H1 (cell line): Measurements from ENCODE around the gene ZNF488. TPM values are rescaled to one million over a fixed set of nuclear protein-coding genes. Genes with fewer than 3 reads are reported as not detected.

Experiments
- CTCF ChIA-PET: fragments of 300-600 bp; sonication (Branson Sonifier 250); formaldehyde crosslinking; loops from one replicate; lab custom pipeline; 2021; ENCODE audit not compliant: partially characterized antibody; lab: Charles Lee
- POLR2A ChIA-PET: fragments of 300-600 bp; sonication (Branson Sonifier 250); formaldehyde crosslinking; loops from one replicate; lab custom pipeline; 2021; ENCODE audit warnings: inconsistent platforms; ENCODE audit not compliant: partially characterized antibody; lab: Charles Lee
- DNase-seq, 2 experiments: peaks; one replicate each; pipeline versions ENCODE4 v3.0.0 to v3.0.0-alpha.2; 2010 to 2022; ENCODE audit warnings: low spot score in 2 of 2, low read depth in 1 of 2, mixed read lengths in 1 of 2
- FAIRE-seq: peaks from 2 replicates; lab custom pipeline; 2011; peaks lifted over from hg19 to GRCh38; lab: Jason Lieb, UNC
- H2AFZ ChIP-seq: 2 replicates; pipeline ENCODE4 v1.8.1; 2012; ENCODE audit warnings: low read length, inconsistent platforms
- H2AK5ac ChIP-seq: 2 replicates; pipeline ENCODE4 v1.6.1; 2013; ENCODE audit warnings: low read depth, low read length
- H2BK120ac ChIP-seq: replicated peaks from 2 replicates; pipeline ENCODE3; 2013; ENCODE audit warnings: low read depth, low read length, inconsistent platforms
- H2BK12ac ChIP-seq: 2 replicates; pipeline ENCODE4 v1.6.1; 2013; ENCODE audit warnings: low read depth, low read length
- H2BK15ac ChIP-seq: 2 replicates; pipeline ENCODE4 v1.6.1; 2013; ENCODE audit warnings: low read length
- H2BK20ac ChIP-seq: 2 replicates; pipeline ENCODE4 v1.6.1; 2013; ENCODE audit warnings: low read length
- H2BK5ac ChIP-seq: 2 replicates; pipeline ENCODE4 v1.6.1; 2013; ENCODE audit warnings: low read depth, low read length
- H3K14ac ChIP-seq: 2 replicates; pipeline ENCODE4 v1.6.1; 2013; ENCODE audit warnings: inconsistent platforms; ENCODE audit not compliant: insufficient read length
- H3K18ac ChIP-seq: 2 replicates; pipeline ENCODE4 v1.6.1; 2013; ENCODE audit warnings: low read length; ENCODE audit errors: extremely low read depth
- H3K23ac ChIP-seq: 2 replicates; pipeline ENCODE4 v1.6.1; 2013; ENCODE audit warnings: inconsistent platforms; ENCODE audit not compliant: insufficient read length
- H3K23me2 ChIP-seq: 2 replicates; pipeline ENCODE4 v1.6.1; 2013; ENCODE audit warnings: low read depth, low read length
- H3K27ac ChIP-seq: 2 replicates; pipeline ENCODE4 v1.6.1; 2011; ENCODE audit warnings: low read depth, low read length, inconsistent platforms
- H3K27me3 ChIP-seq, 4 experiments: replicated peaks in 1 of 4; 1 replicate in 1 of 4; 2 replicates in 3 of 4; pipeline versions ENCODE4 v1.6.1 to v1.8.1; 2011 to 2013; ENCODE audit warnings: low read length in 3 of 4, mild to moderate bottlenecking in 3 of 4, inconsistent platforms in 2 of 4, mixed read lengths in 2 of 4, moderate library complexity in 1 of 4; ENCODE audit not compliant: control insufficient read depth in 3 of 4, insufficient read depth in 3 of 4; ENCODE audit errors: extremely low read depth in 1 of 4
- H3K36me3 ChIP-seq, 4 experiments: 2 replicates each; pipeline versions ENCODE4 v1.6.1 to v1.8.1; 2011 to 2013; ENCODE audit warnings: mild to moderate bottlenecking in 4 of 4, low read length in 3 of 4, moderate library complexity in 2 of 4, control low read depth in 1 of 4, inconsistent platforms in 1 of 4; ENCODE audit not compliant: insufficient read depth in 4 of 4, control insufficient read depth in 2 of 4
- H3K4ac ChIP-seq: replicated peaks from 2 replicates; pipeline ENCODE3; 2013; ENCODE audit warnings: low read length, low read depth, mixed read lengths, inconsistent platforms; ENCODE audit not compliant: insufficient read length
- H3K4me1 ChIP-seq, 4 experiments: replicated peaks in 1 of 4; 1 replicate in 1 of 4; 2 replicates in 3 of 4; pipeline versions ENCODE4 v1.6.1 to v1.8.1; 2011 to 2013; ENCODE audit warnings: low read length in 3 of 4, inconsistent platforms in 2 of 4, mixed read lengths in 1 of 4; ENCODE audit not compliant: insufficient read depth in 4 of 4, control insufficient read depth in 3 of 4
- H3K4me2 ChIP-seq, 2 experiments: 2 replicates each; pipeline versions ENCODE4 v1.6.1 to v1.8.1; 2011 to 2013; ENCODE audit warnings: low read depth in 2 of 2, low read length in 2 of 2, control low read depth in 1 of 2, inconsistent platforms in 1 of 2, mild to moderate bottlenecking in 1 of 2; ENCODE audit not compliant: insufficient read depth in 1 of 2
- H3K4me3 ChIP-seq, 4 experiments: fragments of 200-600, 300-600 bp in 1 of 4; sonication (generic), shearing (Covaris generic), sonication (Bioruptor Twin) in 1 of 4; 2 replicates each; pipeline versions ENCODE4 v1.5.1 to v1.8.1; 2011 to 2016; ENCODE audit warnings: low read length in 4 of 4, low read depth in 3 of 4, control low read depth in 2 of 4, inconsistent platforms in 2 of 4, mild to moderate bottlenecking in 2 of 4, mixed read lengths in 1 of 4, moderate library complexity in 1 of 4; ENCODE audit not compliant: insufficient read depth in 2 of 4; ENCODE audit errors: extremely low read depth in 1 of 4
- H3K56ac ChIP-seq: replicated peaks from 2 replicates; pipeline ENCODE3; 2013; ENCODE audit warnings: low read depth, mild to moderate bottlenecking, mixed read lengths, low read length, inconsistent platforms; ENCODE audit not compliant: insufficient read length
- H3K79me1 ChIP-seq: 2 replicates; pipeline ENCODE4 v1.6.1; 2013; ENCODE audit warnings: low read depth, low read length, control low read depth
- H3K79me2 ChIP-seq, 2 experiments: 2 replicates each; pipeline versions ENCODE4 v1.6.1 to v1.8.1; 2012 to 2013; ENCODE audit warnings: low read length in 2 of 2, mild to moderate bottlenecking in 2 of 2, inconsistent platforms in 1 of 2; ENCODE audit not compliant: insufficient read depth in 2 of 2, control insufficient read depth in 1 of 2
- H3K9ac ChIP-seq, 4 experiments: replicated peaks in 1 of 4; 1 replicate in 1 of 4; 2 replicates in 3 of 4; pipeline versions ENCODE4 v1.6.1 to v1.8.1; 2011 to 2013; ENCODE audit warnings: low read depth in 3 of 4, low read length in 3 of 4, control low read depth in 2 of 4, mild to moderate bottlenecking in 2 of 4, moderate library complexity in 2 of 4, inconsistent platforms in 1 of 4; ENCODE audit errors: extremely low read depth in 1 of 4
- H3K9me3 ChIP-seq, 2 experiments: 2 replicates each; pipeline versions ENCODE4 v1.6.1 to v1.8.1; 2012 to 2013; ENCODE audit warnings: mild to moderate bottlenecking in 2 of 2, moderate library complexity in 2 of 2, control low read depth in 1 of 2, inconsistent platforms in 1 of 2, low read depth in 1 of 2, low read length in 1 of 2, mixed read lengths in 1 of 2; ENCODE audit not compliant: insufficient read depth in 2 of 2
- H4K20me1 ChIP-seq, 2 experiments: replicated peaks in 1 of 2; 2 replicates each; pipeline versions ENCODE3 to v1.8.1; 2011 to 2013; ENCODE audit warnings: inconsistent platforms in 2 of 2, low read length in 2 of 2, mild to moderate bottlenecking in 1 of 2; ENCODE audit not compliant: insufficient read depth in 2 of 2, control insufficient read depth in 1 of 2
- H4K5ac ChIP-seq: 2 replicates; pipeline ENCODE4 v1.6.1; 2013; ENCODE audit warnings: low read length, low read depth, mixed read lengths, inconsistent platforms; ENCODE audit not compliant: insufficient read length
- H4K8ac ChIP-seq: 2 replicates; pipeline ENCODE4 v1.8.0; 2013; ENCODE audit warnings: mild to moderate bottlenecking, moderate library complexity, low read length, inconsistent platforms; ENCODE audit not compliant: insufficient read depth; ENCODE audit errors: extremely low read depth
- H4K91ac ChIP-seq: replicated peaks from 2 replicates; pipeline ENCODE3; 2013; ENCODE audit warnings: low read length, mixed read lengths, inconsistent platforms; ENCODE audit not compliant: insufficient read length
- ASH2L ChIP-seq: fragments of 200-600, 300-600 bp; sonication (generic); IDR thresholded peaks from one replicate; pipeline ENCODE4 v1.7.1; 2017; ENCODE audit warnings: low read length
- BACH1 ChIP-seq: IDR thresholded peaks from 2 replicates; pipeline ENCODE4 v1.6.1; 2012; ENCODE audit warnings: low read length, improper control_type of control experiment
- CTBP2 ChIP-seq: IDR thresholded peaks from 2 replicates; pipeline ENCODE4 v1.7.0; 2011; ENCODE audit warnings: borderline replicate concordance, mild to moderate bottlenecking, moderate library complexity, mixed read lengths, low read length; ENCODE audit not compliant: insufficient read depth, insufficient read length
- E2F6 ChIP-seq: IDR thresholded peaks from 2 replicates; pipeline ENCODE4 v1.6.1; 2012; ENCODE audit warnings: inconsistent platforms
- EGR1 ChIP-seq: IDR thresholded peaks from 2 replicates; pipeline ENCODE4 v1.6.1; 2011; ENCODE audit warnings: low read depth, low read length, borderline replicate concordance
- JUND ChIP-seq: IDR thresholded peaks from 2 replicates; pipeline ENCODE4 v1.6.1; 2011; ENCODE audit warnings: mild to moderate bottlenecking, improper control_type of control experiment, low read length
- KDM1A ChIP-seq: fragments of 200-600, 300-600 bp; sonication (generic); IDR thresholded peaks from 2 replicates; pipeline ENCODE4 v1.7.1; 2016; ENCODE audit warnings: mild to moderate bottlenecking, low read length, borderline replicate concordance
- RFX5 ChIP-seq: IDR thresholded peaks from 2 replicates; pipeline ENCODE4 v1.6.1; 2011; ENCODE audit warnings: low read depth, low read length, improper control_type of control experiment, borderline replicate concordance
- SP4 ChIP-seq: IDR thresholded peaks from 2 replicates; pipeline ENCODE4 v1.6.1; 2012; ENCODE audit warnings: low read length, inconsistent platforms
- TAF1 ChIP-seq: IDR thresholded peaks from 2 replicates; pipeline ENCODE4 v1.6.1; 2011; ENCODE audit warnings: mild to moderate bottlenecking, low read depth, low read length
- TCF12 ChIP-seq: IDR thresholded peaks from 2 replicates; pipeline ENCODE4 v1.6.1; 2011; ENCODE audit warnings: low read depth, mild to moderate bottlenecking, low read length
- YY1 ChIP-seq: IDR thresholded peaks from 2 replicates; pipeline ENCODE4 v1.6.1; 2011; ENCODE audit warnings: low read depth, mild to moderate bottlenecking, low read length
- WGBS, 2 experiments: shearing (Covaris generic) in 1 of 2; methylation state at CpG; one replicate each; pipeline versions ENCODE4 v1.1.6 to v1.1.7; 2013 to 2015; ENCODE audit warnings: low lambda C conversion rate in 2 of 2, mixed read lengths in 2 of 2, inconsistent platforms in 1 of 2, low coverage in 1 of 2, missing lambda C conversion rate in 1 of 2; ENCODE audit not compliant: insufficient replicate concordance in 2 of 2, insufficient coverage in 1 of 2, insufficient read length in 1 of 2; ENCODE audit errors: extremely low coverage in 1 of 2, missing lambda C conversion rate in 1 of 2; 5-methylcytosine and 5-hydroxymethylcytosine counted together
- polyA plus RNA-seq, 7 experiments: library from polyadenylated mRNA; depleted of rRNA in 3 of 7; stranded (reverse) in 5 of 7; unstranded in 2 of 7; fragments of >200 nt in 5 of 7; fragments of 200-250 nt in 2 of 7; gene quantifications; 1 replicate in 5 of 7; 2 replicates in 1 of 7; 4 replicates in 1 of 7; pipeline versions ENCODE4 v1.2.1 to v1.2.3, GENCODE V29; 2011 to 2013; ENCODE audit warnings: missing spikeins in 2 of 7, mixed read lengths in 2 of 7
- total RNA-seq: library from RNA; stranded (reverse); fragmentation: NEBNext Ultra II Directional; extraction: Animal tissue kit (Norgen Biotek cat#: 25700); gene quantifications from 2 replicates; pipeline ENCODE4 v1.2.1, GENCODE V29; 2021

Gene ZNF488
- total and polyA plus RNA-seq, 2 of the 8 experiments (the other 6 are each of a cell fraction or from before 2014, with no cell fraction given), result 7.9 to 11.4 TPM

- H4K91ac ChIP-seq, result peak overlapping the region; percentile 22
- CTCF ChIA-PET, result interaction anchor here (1.2 to 2.8 kb wide), 3 partner anchors 24 to 37 kb away, joined by 3 to 8 read pairs (median 5); no protein-coding TSS in a partner anchor
- WGBS, 2 experiments, result 88% methylated on average over 10 of the region's 10 CpGs; no CpG with 5 or more reads in 1 of the 2 experiments
- H4K8ac ChIP-seq, result no peak overlapping the region
- H2AK5ac ChIP-seq, result peak overlapping the region; percentile 55; the same call in 1 of the 2 replicates
- H3K4me1 ChIP-seq, result peaks cover 7 to 27% (median 20%) of the 10 kb centered on the region in 4 experiments
- H4K20me1 ChIP-seq, result no peaks in the 10 kb centered on the region
- DNase-seq, result peak in 1 of 2 experiments; percentile 47
- H2AFZ ChIP-seq, result no peak overlapping the region
- POLR2A ChIA-PET, result interaction anchor here (1.4 to 2.7 kb wide), 2 partner anchors 18 to 29 kb away, joined by 4 to 13 read pairs; partner anchors contain the start of gene ZNF488
- no peak for FAIRE-seq
- no peak overlapping the region for H3K56ac ChIP-seq
- H3K27me3 ChIP-seq, result no peaks in the 10 kb centered on the region; a peak in 1 of 7 replicates
- no peak overlapping the region for H3K4me3 ChIP-seq
- H3K9me3 ChIP-seq, result no peaks in the 10 kb centered on the region
- H3K4me2 ChIP-seq, result peak overlapping the region; percentile 34 to 48; a peak in 2 of 4 replicates
- H3K4ac ChIP-seq, result no peak overlapping the region
- no peaks in the 10 kb centered on the region for H3K79me1 ChIP-seq
- H3K23me2 ChIP-seq, result no peaks in the 10 kb centered on the region
- H2BK12ac ChIP-seq, result peak overlapping the region; percentile 55; the same call in 1 of the 2 replicates
- H2BK20ac ChIP-seq, result peak overlapping the region; percentile 37; the same call in 1 of the 2 replicates
- no peak overlapping the region for H2BK15ac ChIP-seq
- H3K9ac ChIP-seq, result no peak overlapping the region
- no peak overlapping the region for H4K5ac ChIP-seq
- H3K36me3 ChIP-seq, result no peaks in the 10 kb centered on the region
- no peak overlapping the region for H2BK5ac ChIP-seq
- no peak overlapping the region for H2BK120ac ChIP-seq
- H3K14ac ChIP-seq, result no peak overlapping the region
- peak overlapping the region; percentile 72; the same call in 1 of the 2 replicates for H3K18ac ChIP-seq
- H3K23ac ChIP-seq, result no peak overlapping the region
- no peak overlapping the region for H3K27ac ChIP-seq
- H3K79me2 ChIP-seq, result no peaks in the 10 kb centered on the region
- no peak for TF ChIP-seq KDM1A
- TF ChIP-seq TAF1, result no peak
- no peak for TF ChIP-seq TCF12
- no peak for TF ChIP-seq EGR1
- TF ChIP-seq ASH2L, result no peak
- TF ChIP-seq SP4, result no peak
- TF ChIP-seq JUND, result no peak
- TF ChIP-seq CTBP2, result no peak
- TF ChIP-seq RFX5, result no peak
- TF ChIP-seq E2F6, result no peak
- TF ChIP-seq YY1, result no peak
- TF ChIP-seq BACH1, result no peak
These were observed 18.0 kb upstream of the ZNF488 start for GRCh38 chr10:47401874-47402640.
